Gastroesophageal sphincter (tissue), 3 donors: ENCODE measurements around the gene KANTR.

Source experiments
- CTCF ChIP-seq, 4 experiments: fragments of 200-600 bp in 2 of 4; fragments of 450-650 bp in 2 of 4; sonication (generic) in 1 of 4; IDR thresholded peaks; one replicate each; pipeline ENCODE4 v1.5.1; 2017 to 2019; ENCODE audit warnings: antibody characterized with exemption in 4 of 4, mild to moderate bottlenecking in 2 of 4, moderate library complexity in 2 of 4
- EP300 ChIP-seq: sonication (generic); formaldehyde crosslinking; IDR thresholded peaks from one replicate; pipeline ENCODE4 v1.6.1; 2017; ENCODE audit warnings: antibody characterized with exemption, mild to moderate bottlenecking
- POLR2A ChIP-seq, 2 donors: fragments of 450-650 bp; IDR thresholded peaks; one replicate each; pipeline ENCODE4 v1.6.1; 2017; ENCODE audit warnings: antibody characterized with exemption in 2 of 2, mild to moderate bottlenecking in 2 of 2, moderate library complexity in 1 of 2

GRCh38 chrX:53094582-53094905 lies 602 bp downstream of the KANTR start:
- no peak for TF ChIP-seq CTCF (IDR thresholded peaks at IDR 0.05)
- no peak for TF ChIP-seq EP300
- no peak for TF ChIP-seq POLR2A (IDR thresholded peaks at IDR 0.05)
